NCI-H1417 (cell line): Measurements from ENCODE around the gene TAMALIN.
A peak's percentile ranks its signal among the peaks of the same experiment; 100 is the strongest.
"Not testable (repeated sequence)": the region's sequence is repeated elsewhere in the genome, so short reads cannot be mapped to it uniquely, and the experiment has no call there.

ENCODE experiments used
- DNase-seq, 3 experiments: peaks; one replicate each; lab custom pipeline; 2025; lab: John Stamatoyannopoulos, UW

The TAMALIN gene

DNA sequence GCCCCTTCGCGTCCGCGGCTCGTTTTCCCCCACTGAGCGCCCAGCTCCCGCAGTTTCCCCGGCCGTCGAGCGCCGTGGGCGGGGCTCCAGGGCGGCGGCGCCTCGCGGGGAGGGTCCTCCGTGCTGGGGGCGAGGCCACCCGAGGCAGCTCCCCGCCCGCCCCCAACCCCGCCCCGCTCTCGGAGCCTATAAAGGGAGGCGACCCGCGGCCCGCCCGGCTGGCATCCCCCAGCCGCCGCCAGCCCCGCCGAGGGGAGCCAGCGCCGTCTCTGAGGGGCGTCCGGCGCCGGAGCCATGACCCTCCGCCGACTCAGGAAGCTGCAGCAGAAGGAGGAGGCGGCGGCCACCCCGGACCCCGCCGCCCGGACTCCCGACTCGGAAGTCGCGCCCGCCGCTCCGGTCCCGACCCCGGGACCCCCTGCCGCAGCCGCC is at the start of gene TAMALIN:
Gene TAMALIN, plus strand, starts transcription at position 221 of the 432 bp plus-strand sequence. Its CDS starts 74 bp downstream, at position 295.
- DNase-seq, result peak; percentile 27 to 85 (median 81)

- no peak for DNase-seq
These were observed 48.2 kb upstream of the TAMALIN start for GRCh38 chr12:51958542-51958941.

GRCh38 chr12:51959211-51959610 is 47.5 kb upstream of the TAMALIN start:
- DNase-seq, result no peak

DNA sequence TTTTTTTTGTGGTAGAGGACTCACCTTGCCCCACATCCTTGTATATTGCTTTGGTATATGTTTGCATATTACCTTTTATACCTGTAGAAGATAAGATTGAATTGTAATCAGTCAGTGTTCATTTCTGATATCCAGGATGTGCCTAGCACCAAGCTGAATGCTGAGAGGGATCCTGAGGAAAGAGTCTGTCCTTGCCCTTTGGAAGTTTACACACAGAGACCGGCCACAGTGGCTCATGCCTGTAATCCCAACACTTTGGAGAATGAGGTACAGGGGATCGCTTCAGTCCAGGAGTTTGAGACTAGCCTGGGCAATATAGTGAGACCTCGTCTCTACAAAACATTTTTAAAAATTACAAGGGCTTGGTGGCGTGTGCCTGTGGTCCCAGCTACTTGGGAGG is 46.8 kb upstream of the TAMALIN start:
- DNase-seq, result no peak

- DNase-seq, result no peak
These were observed 46.3 kb upstream of the TAMALIN start for GRCh38 chr12:51960488-51960887.

- DNase-seq, result no peak
These were observed 45.9 kb upstream of the TAMALIN start for GRCh38 chr12:51960890-51961289.

DNA sequence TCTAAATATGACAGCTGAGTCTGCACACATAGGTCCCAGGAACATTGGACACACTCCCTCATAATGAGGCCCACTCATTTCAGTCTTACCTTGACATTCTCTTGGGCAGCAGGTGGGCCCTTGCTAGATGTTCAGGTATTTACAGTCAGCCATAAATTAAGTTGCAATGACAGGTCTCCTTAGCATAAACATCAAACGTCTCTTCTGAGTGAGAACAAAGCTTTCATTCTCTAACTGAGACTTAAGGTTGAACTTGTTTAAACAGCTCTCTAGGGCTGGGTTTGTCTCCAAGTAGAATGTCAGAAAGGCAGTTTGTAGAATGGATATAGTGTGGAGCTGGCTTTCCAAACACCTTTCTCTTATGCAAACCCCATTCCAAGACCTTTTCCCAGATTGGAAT is 44.9 kb upstream of the TAMALIN start:
- DNase-seq, result peak in 1 of 3 experiments; percentile 41

DNA sequence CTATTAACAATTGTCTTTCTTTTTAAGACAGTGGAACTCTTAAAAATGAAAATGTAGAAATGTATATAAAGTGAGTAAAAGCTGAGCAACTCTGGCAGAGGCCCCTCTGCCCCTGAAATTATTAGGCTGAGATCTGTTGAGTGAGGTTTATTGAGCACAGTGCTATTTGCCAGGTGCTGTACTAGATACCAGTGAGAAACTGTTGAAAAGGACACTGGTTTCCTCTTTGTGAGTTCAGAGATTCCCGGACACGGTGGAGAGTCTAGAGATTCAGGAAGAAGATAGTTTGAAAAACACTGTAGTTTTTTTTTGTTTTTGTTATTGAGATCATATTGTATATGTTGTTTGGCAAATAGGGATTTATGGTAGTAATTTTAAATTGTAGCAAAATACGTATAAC is 44.0 kb upstream of the TAMALIN start:
- no peak for DNase-seq

GRCh38 chr12:51963477-51963876 is 43.3 kb upstream of the TAMALIN start:
- DNase-seq, result no peak

- DNase-seq, result no peak
These were observed 37.1 kb upstream of the TAMALIN start for GRCh38 chr12:51969643-51970042.

GRCh38 chr12:51970904-51971646 is 35.7 kb upstream of the TAMALIN start:
- no peak for DNase-seq

DNA sequence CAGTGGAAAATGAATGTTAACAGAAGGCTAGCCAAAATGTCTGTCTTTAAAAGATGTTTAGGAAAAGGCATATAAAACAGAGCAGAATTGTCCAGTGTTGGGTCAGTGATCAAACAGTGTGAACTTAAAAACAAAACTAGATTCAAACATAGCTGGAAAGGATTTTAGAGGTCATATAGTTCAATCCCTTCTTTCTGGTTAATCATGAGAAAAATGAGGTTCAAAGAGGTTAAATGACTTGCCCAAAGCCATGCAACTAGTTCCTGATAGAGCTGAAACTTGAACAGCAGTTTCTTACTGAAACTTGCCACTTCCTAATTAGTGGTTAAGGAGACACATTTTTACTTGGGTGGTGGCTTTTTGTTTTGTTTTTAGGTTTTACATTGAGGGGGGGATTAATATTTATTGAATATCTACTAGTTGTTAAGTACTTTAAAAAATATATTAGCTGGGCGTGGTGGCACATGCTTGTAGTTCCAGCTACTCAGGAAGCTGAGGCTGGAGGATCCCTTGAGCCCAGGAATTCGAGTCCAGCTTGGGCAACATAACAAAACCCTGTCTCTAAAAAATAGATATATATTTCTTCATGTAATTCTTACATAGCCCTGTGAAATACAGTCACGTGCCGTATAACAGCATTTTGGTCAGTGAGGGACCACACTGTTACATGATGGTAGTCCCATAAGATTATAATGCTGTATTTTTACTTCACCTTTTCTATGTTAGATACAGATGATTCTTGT is 34.9 kb upstream of the TAMALIN start:
- no peak for DNase-seq

DNA sequence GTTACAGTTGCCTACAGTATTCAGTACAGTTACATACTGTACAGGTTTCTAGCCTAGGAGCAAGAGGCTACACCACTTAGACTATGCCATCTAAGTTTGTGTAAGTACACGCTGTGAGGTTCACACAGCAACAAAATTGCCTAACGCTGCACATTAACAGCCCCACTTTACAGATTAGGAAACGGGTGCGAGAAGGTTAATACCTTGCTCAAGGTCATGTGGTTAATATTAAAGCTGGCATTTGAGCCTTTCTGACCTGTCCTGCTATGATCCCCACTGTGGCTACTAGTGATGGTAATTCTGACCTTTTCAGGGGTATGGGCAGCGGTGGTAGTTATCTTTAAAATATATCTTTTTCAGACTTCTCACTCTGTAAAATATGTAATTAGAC is 34.3 kb upstream of the TAMALIN start:
- DNase-seq, result no peak

GRCh38 chr12:51972849-51973273 is 33.9 kb upstream of the TAMALIN start:
- DNase-seq, result no peak

DNA sequence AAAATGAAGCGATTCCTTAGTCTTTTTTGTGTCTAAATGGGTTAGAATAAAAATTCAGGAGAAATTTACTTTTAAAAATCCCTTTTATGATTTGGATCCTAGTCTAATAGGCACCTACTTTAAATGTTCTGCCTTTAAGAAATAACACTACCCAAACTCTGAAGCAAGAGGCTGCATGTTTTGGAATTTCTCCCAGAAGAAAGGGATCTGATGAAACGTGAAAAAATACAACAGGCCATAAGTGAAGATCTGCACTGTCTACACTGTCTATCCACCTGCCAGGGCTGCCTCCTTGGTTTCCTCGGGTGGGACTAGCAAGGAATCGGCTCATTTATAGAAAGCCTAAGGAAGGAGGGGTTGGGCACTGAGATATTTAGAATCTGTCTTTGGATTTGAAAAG is 33.2 kb upstream of the TAMALIN start:
- DNase-seq, result no peak

- DNase-seq, result no peak
These were observed 32.1 kb upstream of the TAMALIN start for GRCh38 chr12:51974646-51975045.

DNA sequence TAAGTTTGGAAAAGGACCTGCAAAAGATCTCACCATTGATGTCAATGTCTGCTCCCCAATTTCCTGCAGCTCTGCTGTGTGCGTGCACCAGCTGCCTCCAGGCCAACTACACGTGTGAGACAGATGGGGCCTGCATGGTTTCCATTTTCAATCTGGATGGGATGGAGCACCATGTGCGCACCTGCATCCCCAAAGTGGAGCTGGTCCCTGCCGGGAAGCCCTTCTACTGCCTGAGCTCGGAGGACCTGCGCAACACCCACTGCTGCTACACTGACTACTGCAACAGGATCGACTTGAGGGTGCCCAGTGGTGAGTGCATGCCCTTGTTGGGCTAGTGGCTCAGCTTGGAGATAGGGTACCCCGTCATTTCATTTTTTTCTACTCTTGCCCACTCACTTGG is 31.6 kb upstream of the TAMALIN start:
- DNase-seq, result no peak

- no peak for DNase-seq
These were observed 30.2 kb upstream of the TAMALIN start for GRCh38 chr12:51976376-51977160.

DNA sequence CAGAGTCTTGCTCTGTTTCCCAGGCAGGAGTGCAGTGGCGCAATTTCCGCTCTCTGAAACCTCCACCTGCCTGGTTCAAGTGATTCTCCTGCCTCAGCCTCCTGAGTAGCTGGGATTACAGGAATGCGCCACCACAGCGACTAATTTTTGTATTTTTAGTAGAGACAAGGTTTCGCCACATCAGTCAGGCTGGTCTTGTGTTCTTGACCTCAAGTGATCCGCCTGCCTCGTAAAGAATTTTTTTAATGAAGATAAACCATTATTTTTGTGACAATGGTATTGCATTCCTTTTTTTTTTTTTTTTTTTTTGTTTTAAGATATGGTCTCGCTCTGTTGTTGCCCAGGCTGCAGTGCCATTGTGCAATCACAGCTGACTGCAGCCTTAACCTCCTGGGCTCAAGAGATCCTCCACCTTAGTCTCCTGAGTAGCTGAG is 29.4 kb upstream of the TAMALIN start:
- no peak for DNase-seq

DNA sequence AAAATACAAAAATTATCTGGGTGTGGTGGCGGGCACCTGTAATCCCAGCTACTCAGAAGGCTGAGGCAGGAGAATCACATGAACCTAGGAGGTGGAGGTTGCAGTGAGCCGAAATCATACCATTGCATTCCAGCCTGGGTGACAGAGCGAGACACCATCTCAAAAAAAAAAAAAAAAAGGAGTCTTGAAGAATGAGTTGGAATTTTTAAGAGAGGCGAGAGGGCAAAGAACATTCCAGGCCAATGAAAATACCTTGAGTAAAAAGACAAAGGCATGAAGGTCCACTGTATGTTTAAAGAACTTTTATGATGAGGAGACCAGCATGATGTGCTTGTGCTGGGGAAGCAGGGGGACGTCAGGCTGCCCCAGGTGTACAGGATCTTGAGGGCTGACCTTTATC is 27.4 kb upstream of the TAMALIN start:
- not testable (repeated sequence) for DNase-seq

- DNase-seq, result peak; percentile 46 to 81 (median 72)
These were observed 26.5 kb upstream of the TAMALIN start for GRCh38 chr12:51980051-51980808.

DNA sequence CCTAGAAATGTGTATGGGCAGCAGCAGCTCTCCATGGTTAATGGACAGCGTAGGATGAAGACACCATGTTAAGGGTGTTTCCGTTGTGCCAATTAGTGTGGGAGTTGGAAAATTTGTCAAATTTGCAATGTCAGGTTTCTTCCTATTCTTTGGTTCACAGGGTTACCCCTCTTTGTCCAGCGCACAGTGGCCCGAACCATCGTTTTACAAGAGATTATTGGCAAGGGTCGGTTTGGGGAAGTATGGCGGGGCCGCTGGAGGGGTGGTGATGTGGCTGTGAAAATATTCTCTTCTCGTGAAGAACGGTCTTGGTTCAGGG is 26.0 kb upstream of the TAMALIN start:
- DNase-seq, result no peak
